ENCODE measurements around the gene AGPAT1. TPM values are rescaled to one million over a fixed set of nuclear protein-coding genes. Genes with fewer than 3 reads are reported as not detected.

AGPAT1 gene
- total and polyA plus RNA-seq, 2 of the 8 experiments (the other 6 are each of a cell fraction or from before 2014, with no cell fraction given) = 96.0 to 222 TPM

GRCh38 chr6:32128751-32129296, 47.1 kb downstream of the AGPAT1 start:
- Histone ChIP-seq H3K56ac (replicated peaks; ENCODE audit: insufficient read length, low read depth, low read length) (no peak overlapping the region), H3K27me3 (replicated peaks in 1 of 4; ENCODE audit: control insufficient read depth in 3 of 4, extremely low read depth in 1 of 4, insufficient read depth in 3 of 4, low read length in 3 of 4) (no peaks in the 10 kb centered on the region), H3K14ac (ENCODE audit: insufficient read length) (no peak overlapping the region), H4K8ac (ENCODE audit: extremely low read depth, insufficient read depth, low read length) (peak overlapping the region; percentile 23; the same call in 1 of the 2 replicates), H2BK12ac (ENCODE audit: low read depth, low read length) (0 out of 2 replicates have a peak overlapping the region, but pooled peaks have one; percentile 50), H3K36me3 (ENCODE audit: control insufficient read depth in 2 of 4, insufficient read depth in 4 of 4, low read length in 3 of 4) (peaks cover 0 to 10% (median 4%) of the 10 kb centered on the region in 4 experiments; a peak in 4 of 8 replicates), H3K9ac (replicated peaks in 1 of 4; ENCODE audit: extremely low read depth in 1 of 4, low read depth in 3 of 4, low read length in 3 of 4) (peak overlapping the region in 1 of 4 experiments; percentile 21; a peak in 2 of 7 replicates), H3K18ac (ENCODE audit: extremely low read depth, low read length) (no peak overlapping the region), H2BK15ac (ENCODE audit: low read length) (no peak overlapping the region), H3K9me3 (ENCODE audit: insufficient read depth in 2 of 2, low read depth in 1 of 2, low read length in 1 of 2) (no peaks in the 10 kb centered on the region), H3K23ac (ENCODE audit: insufficient read length) (no peak overlapping the region), H4K20me1 (replicated peaks in 1 of 2; ENCODE audit: control insufficient read depth in 1 of 2, insufficient read depth in 2 of 2, low read length in 2 of 2) (no peaks in the 10 kb centered on the region), H3K79me2 (ENCODE audit: control insufficient read depth in 1 of 2, insufficient read depth in 2 of 2, low read length in 2 of 2) (peaks cover 0 to 12% of the 10 kb centered on the region in 2 experiments; a peak in 1 of 4 replicates), H2AFZ (ENCODE audit: low read length) (no peak overlapping the region), H3K79me1 (ENCODE audit: low read depth, low read length) (peaks cover 2% of the 10 kb centered on the region; the same call in 1 of the 2 replicates), H4K91ac (replicated peaks; ENCODE audit: insufficient read length, low read length) (no peak overlapping the region), H2AK5ac (ENCODE audit: low read depth, low read length) (no peak overlapping the region), H3K23me2 (ENCODE audit: low read depth, low read length) (peaks cover 5% of the 10 kb centered on the region), H3K4me1 (replicated peaks in 1 of 4; ENCODE audit: control insufficient read depth in 3 of 4, insufficient read depth in 4 of 4, low read length in 3 of 4) (peaks cover 3 to 19% (median 8%) of the 10 kb centered on the region in 4 experiments; a peak in 6 of 7 replicates), H2BK120ac (replicated peaks; ENCODE audit: low read depth, low read length) (no peak overlapping the region), H2BK20ac (ENCODE audit: low read length) (no peak overlapping the region), H4K5ac (ENCODE audit: insufficient read length, low read depth, low read length) (no peak overlapping the region), H3K4me3 (ENCODE audit: extremely low read depth in 1 of 4, insufficient read depth in 2 of 4, low read depth in 3 of 4, low read length in 4 of 4) (peak overlapping the region in 3 of 4 experiments; percentile 78 to 94 (median 87); a peak in 3 of 8 replicates), H3K27ac (ENCODE audit: low read depth, low read length) (peak overlapping the region; percentile 65; the same call in 1 of the 2 replicates), H2BK5ac (ENCODE audit: low read depth, low read length) (peak overlapping the region; percentile 16; the same call in 1 of the 2 replicates), H3K4ac (replicated peaks; ENCODE audit: insufficient read length, low read depth, low read length) (no peak overlapping the region), H3K4me2 (ENCODE audit: insufficient read depth in 1 of 2, low read depth in 2 of 2, low read length in 2 of 2) (peak overlapping the region; percentile 82 to 91)
- WGBS, 2 experiments (ENCODE audit: extremely low coverage in 1 of 2, insufficient coverage in 1 of 2, insufficient read length in 1 of 2, insufficient replicate concordance in 2 of 2, low coverage in 1 of 2, low lambda C conversion rate in 2 of 2, missing lambda C conversion rate in 1 of 2) = 82% methylated on average over 13 of the region's 13 CpGs; no CpG with 5 or more reads in 1 of the 2 experiments
- no peak for FAIRE-seq
- CTCF ChIA-PET (ENCODE audit: partially characterized antibody) = interaction anchor here (1.0 to 5.6 kb wide), 9 partner anchors 11 to 53 kb away, joined by 3 to 76 read pairs (median 5); partner anchors contain the start of gene PRRT1
- POLR2A ChIA-PET (ENCODE audit: partially characterized antibody) = interaction anchor here (0.8 to 6.5 kb wide), 18 partner anchors 8 to 843 kb away, joined by 3 to 70 read pairs (median 6); partner anchors contain the start of genes AGPAT1, DXO, PRRT1 and RNF5
- no peak for DNase-seq (ENCODE audit: low read depth in 1 of 2, low spot score in 2 of 2)
- TF ChIP-seq CTBP2 (IDR thresholded peaks at IDR 0.05; ENCODE audit: borderline replicate concordance, insufficient read depth, insufficient read length, low read length) (no peak), SP1 (IDR thresholded peaks at IDR 0.05; ENCODE audit: low read depth, low read length) (no peak), CBX8 (IDR thresholded peaks at IDR 0.05; ENCODE audit: borderline replicate concordance, low read depth, low read length) (no peak), TBP (IDR thresholded peaks at IDR 0.05; ENCODE audit: low read depth, low read length) (no peak), JUN (IDR thresholded peaks at IDR 0.05; ENCODE audit: low read depth, low read length) (no peak), ZNF274 (IDR thresholded peaks at IDR 0.05; ENCODE audit: borderline replicate concordance, extremely low read depth, low read length) (no peak), ATF2 (IDR thresholded peaks at IDR 0.05; ENCODE audit: low read length) (no peak), POLR2A (IDR thresholded peaks at IDR 0.05; ENCODE audit: control extremely low read depth in 1 of 2, low read depth in 2 of 2, low read length in 2 of 2) (no peak), SUZ12 (IDR thresholded peaks at IDR 0.05; ENCODE audit: low read length) (no peak), JUND (IDR thresholded peaks at IDR 0.05; ENCODE audit: low read length) (no peak), SRF (IDR thresholded peaks at IDR 0.05; ENCODE audit: low read depth, low read length) (no peak)
